Fibroblast of lung (primary cell): Measurements from ENCODE around the gene SH3BP2.

Source experiments
- CTCF ChIP-seq, 2 donors: IDR thresholded peaks in 1 of 2; conservative IDR thresholded peaks in 1 of 2; 1 replicate in 1 of 2; 2 replicates in 1 of 2; pipeline ENCODE4 v1.5.1; 2011 to 2012; ENCODE audit warnings: low read length in 2 of 2, control low read depth in 1 of 2, inconsistent platforms in 1 of 2, low read depth in 1 of 2, mild to moderate bottlenecking in 1 of 2
- EZH2 ChIP-seq: IDR thresholded peaks from 2 replicates; pipeline ENCODE4 v1.5.1; 2012; ENCODE audit warnings: low read length, control low read depth, mild to moderate bottlenecking; ENCODE audit errors: missing control alignments

DNA sequence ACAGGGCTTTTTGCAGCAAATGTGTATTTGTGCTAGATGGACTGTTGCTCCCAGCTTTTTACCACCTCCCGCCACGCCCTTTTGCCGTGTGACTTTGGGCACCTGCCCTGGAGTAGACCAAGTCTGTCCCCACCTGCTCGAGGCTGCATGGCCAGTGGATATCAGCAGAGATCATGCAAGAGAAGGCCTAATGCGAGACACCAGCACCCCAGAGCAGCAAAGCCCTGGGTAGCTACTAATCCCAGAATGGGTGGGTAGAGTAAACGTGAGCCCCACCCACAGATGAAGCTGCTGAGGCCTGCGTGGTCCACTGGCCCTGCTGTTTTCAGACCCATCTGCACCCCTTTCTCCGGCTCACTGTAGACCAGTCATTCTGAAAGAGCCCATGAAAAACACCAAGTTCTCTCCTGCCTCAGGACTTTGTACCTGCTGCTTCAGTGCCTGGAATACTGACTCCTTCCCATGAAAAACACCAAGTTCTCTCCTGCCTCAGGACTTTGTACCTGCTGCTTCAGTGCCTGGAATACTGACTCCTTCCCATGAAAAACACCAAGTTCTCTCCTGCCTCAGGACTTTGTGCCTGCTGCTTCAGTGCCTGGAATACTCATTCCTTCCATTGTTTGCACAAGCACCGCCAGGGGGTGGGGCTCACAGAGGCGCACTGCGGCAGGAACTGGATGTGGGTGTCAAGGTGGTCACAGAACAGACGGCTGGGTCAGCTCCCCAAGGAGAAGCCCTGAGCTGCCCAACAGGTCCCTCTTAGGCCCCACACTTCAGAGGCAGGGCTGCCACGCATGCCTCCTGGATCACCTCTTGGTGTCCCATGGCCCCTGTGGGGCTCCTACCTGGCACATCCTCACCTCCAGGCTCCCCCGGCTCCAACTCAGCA lies 31.6 kb upstream of the SH3BP2 start:
- TF ChIP-seq CTCF (conservative IDR thresholded peaks at IDR 0.05 in 1 of 2, IDR thresholded peaks at IDR 0.05 in 1 of 2; ENCODE audit: low read depth in 1 of 2, low read length in 2 of 2) (no peak), EZH2 (no peak)
